Measurements from ENCODE around the gene ZNF831. TPM values are rescaled to one million over a fixed set of nuclear protein-coding genes. Genes with fewer than 3 reads are reported as not detected.

The ZNF831 gene
- total RNA-seq, 4 donors from 2014 or later: 0.20 to 3.8 (median 2.3) TPM

- Histone ChIP-seq H3K27me3 (peaks cover 45% of the 10 kb centered on the region), H3K36me3 (no peaks in the 10 kb centered on the region), H3K4me3 (no peak overlapping the region), H3K4me1 (no peaks in the 10 kb centered on the region), H3K9me3 (no peaks in the 10 kb centered on the region), H3K27ac (no peak overlapping the region)
- in situ Hi-C loops (cut with MboI; ENCODE audit: low pct_ligation_motif_present in 1 of 4, low pct_unique_long_range_greater_than_20kb in 1 of 4, low sequenced_read_pairs in 3 of 4) (no loop called here), intact Hi-C loops (cut with DNase I; ENCODE audit: low total_unique reads) (no loop called here)
- DNase-seq: no peak
- no peak for TF ChIP-seq POLR2A (IDR thresholded peaks at IDR 0.05)
- no peak for TF ChIP-seq CTCF (IDR thresholded peaks at IDR 0.05)
- no peak for TF ChIP-seq EP300 (IDR thresholded peaks at IDR 0.05; ENCODE audit: low read depth)
- TF ChIP-seq POLR2AphosphoS5 (IDR thresholded peaks at IDR 0.05): no peak
Observed at GRCh38 chr20:59265298-59265697, 101.7 kb downstream of the ZNF831 start.

DNA sequence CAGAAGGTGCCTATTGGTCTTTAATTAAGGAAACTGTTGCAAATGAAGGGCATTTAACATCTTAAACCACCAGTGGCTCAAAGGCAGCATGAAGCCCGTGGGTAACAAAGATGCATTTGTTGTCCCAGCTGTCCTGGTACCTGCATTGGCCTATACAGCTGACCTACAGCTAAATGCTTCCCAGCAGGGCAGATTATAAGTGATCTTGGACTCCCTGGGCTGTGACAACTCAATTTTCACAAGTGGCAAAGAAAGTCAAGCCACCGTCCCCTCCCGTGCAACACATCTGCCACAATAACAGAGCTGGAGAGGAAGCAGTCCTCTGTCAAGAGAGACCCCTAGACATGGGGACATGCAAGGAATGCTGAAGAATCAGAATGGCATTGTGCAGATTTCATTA, 105.2 kb downstream of the ZNF831 start:
- Histone ChIP-seq H3K36me3 (no peaks in the 10 kb centered on the region), H3K27ac (no peak overlapping the region), H3K4me1 (no peaks in the 10 kb centered on the region), H3K9me3 (no peaks in the 10 kb centered on the region), H3K4me3 (no peak overlapping the region), H3K27me3 (peaks cover 36% of the 10 kb centered on the region)
- WGBS, 2 donors (ENCODE audit: low coverage in 1 of 2): 56% methylated on average over 3 of the region's 3 CpGs; no CpG with 5 or more reads in 1 of the 2 donors
- intact Hi-C loops (cut with DNase I; ENCODE audit: low total_unique reads) (no loop called here), in situ Hi-C loops (cut with MboI; ENCODE audit: low pct_ligation_motif_present in 1 of 4, low pct_unique_long_range_greater_than_20kb in 1 of 4, low sequenced_read_pairs in 3 of 4) (no loop called here)
- DNase-seq: no peak
- TF ChIP-seq CTCF (IDR thresholded peaks at IDR 0.05): no peak
- TF ChIP-seq POLR2A (IDR thresholded peaks at IDR 0.05): no peak
- TF ChIP-seq POLR2AphosphoS5 (IDR thresholded peaks at IDR 0.05): no peak
- no peak for TF ChIP-seq EP300 (IDR thresholded peaks at IDR 0.05; ENCODE audit: low read depth)

GRCh38 chr20:59269411-59270025, 105.9 kb downstream of the ZNF831 start:
- 41 to 52% methylated on average over 4 of the region's 4 CpGs for WGBS, 2 donors (ENCODE audit: low coverage in 1 of 2)
- Histone ChIP-seq H3K4me1 (no peaks in the 10 kb centered on the region), H3K36me3 (no peaks in the 10 kb centered on the region), H3K4me3 (no peak overlapping the region), H3K27me3 (peaks cover 35% of the 10 kb centered on the region), H3K9me3 (no peaks in the 10 kb centered on the region), H3K27ac (no peak overlapping the region)
- DNase-seq: no peak
- no peak for TF ChIP-seq POLR2A (IDR thresholded peaks at IDR 0.05)
- no peak for TF ChIP-seq POLR2AphosphoS5 (IDR thresholded peaks at IDR 0.05)
- no peak for TF ChIP-seq EP300 (IDR thresholded peaks at IDR 0.05; ENCODE audit: low read depth)
- TF ChIP-seq CTCF (IDR thresholded peaks at IDR 0.05): no peak
- intact Hi-C loops (cut with DNase I; ENCODE audit: low total_unique reads): no loop called here
- in situ Hi-C loops (cut with MboI; ENCODE audit: low pct_ligation_motif_present in 1 of 4, low pct_unique_long_range_greater_than_20kb in 1 of 4, low sequenced_read_pairs in 3 of 4): no loop called here

GRCh38 chr20:59270380-59270779, 106.8 kb downstream of the ZNF831 start:
- no peak for DNase-seq
- no peaks in the 10 kb centered on the region for H3K4me1 ChIP-seq
- 56 to 94% methylated on average over 2 to 3 of the region's 3 CpGs for WGBS, 2 donors (ENCODE audit: low coverage in 1 of 2)
- no peak for TF ChIP-seq POLR2AphosphoS5 (IDR thresholded peaks at IDR 0.05)
- no peak for TF ChIP-seq CTCF (IDR thresholded peaks at IDR 0.05)
- TF ChIP-seq EP300 (IDR thresholded peaks at IDR 0.05; ENCODE audit: low read depth): no peak
- TF ChIP-seq POLR2A (IDR thresholded peaks at IDR 0.05): no peak
- peaks cover 28% of the 10 kb centered on the region for H3K27me3 ChIP-seq
- H3K4me3 ChIP-seq: no peak overlapping the region
- no peak overlapping the region for H3K27ac ChIP-seq
- H3K9me3 ChIP-seq: no peaks in the 10 kb centered on the region
- in situ Hi-C loops (cut with MboI; ENCODE audit: low pct_ligation_motif_present in 1 of 4, low pct_unique_long_range_greater_than_20kb in 1 of 4, low sequenced_read_pairs in 3 of 4) (no loop called here), intact Hi-C loops (cut with DNase I; ENCODE audit: low total_unique reads) (no loop called here)
- H3K36me3 ChIP-seq: no peaks in the 10 kb centered on the region
